Stimulated activated naive CD8-positive, alpha-beta T cell treated with anti-CD3 and anti-CD28 coated beads, Interleukin-15, Interleukin-2, amounts not matched to agents 100 ng/mL and 50 ng/mL, for 24 hours (primary cell): ENCODE results near the gene SLC30A2.

ENCODE experiments used
- H3K27ac Mint-ChIP-seq: one replicate; pipeline ENCODE4 v1.8.0; 2021; ENCODE audit warnings: mild to moderate bottlenecking, mixed read lengths
- H3K27me3 Mint-ChIP-seq: one replicate; pipeline ENCODE4 v1.8.0; 2021; ENCODE audit warnings: mixed read lengths
- H3K36me3 Mint-ChIP-seq: one replicate; pipeline ENCODE4 v1.8.0; 2021; ENCODE audit warnings: low read depth, mixed read lengths
- H3K4me1 Mint-ChIP-seq: one replicate; pipeline ENCODE4 v1.8.0; 2021; ENCODE audit warnings: low read depth, mixed read lengths
- H3K4me3 Mint-ChIP-seq: one replicate; pipeline ENCODE4 v1.8.0; 2021; ENCODE audit warnings: mild to moderate bottlenecking, mixed read lengths
- H3K9me3 Mint-ChIP-seq: one replicate; pipeline ENCODE4 v1.8.0; 2021; ENCODE audit warnings: mixed read lengths

SLC30A2 gene

GRCh38 chr1:26012864-26013263 is 33.1 kb downstream of the SLC30A2 start:
- Mint-ChIP-seq H3K27ac (no peak overlapping the region), H3K36me3 (no peaks in the 10 kb centered on the region)

GRCh38 chr1:26010825-26011224 is 35.1 kb downstream of the SLC30A2 start:
- H3K27me3 Mint-ChIP-seq = peaks cover 4% of the 10 kb centered on the region
- H3K4me3 Mint-ChIP-seq = no peak overlapping the region
- H3K27ac Mint-ChIP-seq = no peak overlapping the region
- no peaks in the 10 kb centered on the region for H3K36me3 Mint-ChIP-seq
- no peaks in the 10 kb centered on the region for H3K9me3 Mint-ChIP-seq
- H3K4me1 Mint-ChIP-seq = no peaks in the 10 kb centered on the region

More at GRCh38 chr1:26012864-26013263, 33.1 kb downstream of the SLC30A2 start:
- Mint-ChIP-seq H3K27me3 (no peaks in the 10 kb centered on the region), H3K9me3 (no peaks in the 10 kb centered on the region), H3K4me3 (no peak overlapping the region), H3K4me1 (peaks cover 8% of the 10 kb centered on the region)

- Mint-ChIP-seq H3K9me3 (no peaks in the 10 kb centered on the region), H3K27me3 (peaks cover 4% of the 10 kb centered on the region), H3K4me3 (no peak overlapping the region), H3K27ac (no peak overlapping the region), H3K4me1 (no peaks in the 10 kb centered on the region), H3K36me3 (no peaks in the 10 kb centered on the region)
Measured at GRCh38 chr1:26009796-26010447, 36.0 kb downstream of the SLC30A2 start.

- no peaks in the 10 kb centered on the region for H3K36me3 Mint-ChIP-seq
Measured at GRCh38 chr1:26006710-26007109, 39.2 kb downstream of the SLC30A2 start.

DNA sequence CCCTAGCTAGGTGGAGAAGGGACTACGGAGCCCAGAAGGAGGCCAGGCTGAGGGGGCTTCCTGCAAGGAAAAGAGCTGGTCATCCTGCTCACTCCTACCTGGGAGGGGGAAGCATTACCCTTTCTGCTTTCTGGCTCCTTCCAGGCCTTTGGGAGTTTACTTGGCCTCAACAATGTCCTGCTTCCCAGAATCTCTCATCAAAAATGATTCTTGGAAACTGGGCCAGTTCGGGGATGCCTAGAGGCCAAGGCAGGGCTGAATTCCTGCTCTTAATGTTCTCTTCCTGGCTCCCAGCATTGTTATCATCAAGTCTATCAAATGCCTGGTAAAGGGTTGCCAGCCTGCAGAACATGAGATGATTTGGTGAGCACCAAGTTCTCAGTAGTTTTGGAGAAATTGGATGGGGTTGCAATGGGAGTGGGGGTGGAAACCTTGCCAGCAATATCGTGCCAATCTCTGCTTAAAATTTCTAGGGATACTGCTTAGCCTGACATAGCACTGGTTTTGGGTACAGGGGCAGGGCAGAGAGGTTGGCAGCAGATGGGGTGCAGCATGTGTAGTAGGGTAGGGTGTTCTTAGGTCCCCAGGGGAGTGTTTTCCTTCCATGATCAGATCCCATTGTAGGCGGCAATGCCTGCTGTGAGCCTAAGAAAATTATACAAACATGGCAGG is 40.3 kb downstream of the SLC30A2 start:
- Mint-ChIP-seq H3K4me3 (no peak overlapping the region), H3K27ac (no peak overlapping the region), H3K27me3 (peaks cover 4% of the 10 kb centered on the region), H3K9me3 (no peaks in the 10 kb centered on the region), H3K36me3 (no peaks in the 10 kb centered on the region), H3K4me1 (no peaks in the 10 kb centered on the region)

More at GRCh38 chr1:26006710-26007109, 39.2 kb downstream of the SLC30A2 start:
- Mint-ChIP-seq H3K4me3 (no peak overlapping the region), H3K27ac (no peak overlapping the region), H3K4me1 (no peaks in the 10 kb centered on the region), H3K9me3 (no peaks in the 10 kb centered on the region), H3K27me3 (peaks cover 4% of the 10 kb centered on the region)

DNA sequence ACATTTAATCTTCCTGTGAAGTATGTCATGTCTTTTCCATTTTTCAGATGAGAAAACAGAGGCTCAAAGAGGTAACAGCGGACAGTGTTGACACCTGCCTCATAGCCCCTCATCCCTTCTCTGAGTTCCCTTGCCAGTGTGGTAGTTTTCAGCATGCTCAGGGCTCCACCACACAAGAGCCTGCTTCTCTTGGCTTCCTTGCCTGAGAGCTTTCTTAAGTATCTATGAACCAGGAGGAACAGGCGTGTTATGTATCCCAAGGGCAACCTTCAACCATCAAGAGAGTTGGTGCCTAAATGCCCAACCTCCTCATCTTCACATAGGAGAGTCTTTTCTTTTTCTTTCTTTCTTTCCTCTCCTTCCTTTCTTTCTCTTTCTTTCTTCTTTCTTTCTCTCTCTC is 42.2 kb downstream of the SLC30A2 start:
- Mint-ChIP-seq H3K36me3 (no peaks in the 10 kb centered on the region), H3K27me3 (peaks cover 4% of the 10 kb centered on the region), H3K9me3 (no peaks in the 10 kb centered on the region), H3K27ac (no peak overlapping the region), H3K4me3 (no peak overlapping the region), H3K4me1 (peaks cover 2% of the 10 kb centered on the region)

GRCh38 chr1:26003262-26003661 is 42.7 kb downstream of the SLC30A2 start:
- Mint-ChIP-seq H3K36me3 (no peaks in the 10 kb centered on the region), H3K4me1 (peaks cover 7% of the 10 kb centered on the region), H3K9me3 (no peaks in the 10 kb centered on the region), H3K27ac (no peak overlapping the region), H3K27me3 (peaks cover 4% of the 10 kb centered on the region), H3K4me3 (no peak overlapping the region)

GRCh38 chr1:25999041-25999800 is 46.7 kb downstream of the SLC30A2 start:
- H3K4me3 Mint-ChIP-seq = no peak overlapping the region
- H3K4me1 Mint-ChIP-seq = peaks cover 18% of the 10 kb centered on the region
- H3K27me3 Mint-ChIP-seq = no peaks in the 10 kb centered on the region
- no peaks in the 10 kb centered on the region for H3K9me3 Mint-ChIP-seq
- peak overlapping the region; percentile 46 for H3K27ac Mint-ChIP-seq
- H3K36me3 Mint-ChIP-seq = no peaks in the 10 kb centered on the region

- peaks cover 25% of the 10 kb centered on the region for H3K4me1 Mint-ChIP-seq
- H3K9me3 Mint-ChIP-seq = no peaks in the 10 kb centered on the region
- H3K27me3 Mint-ChIP-seq = no peaks in the 10 kb centered on the region
- no peaks in the 10 kb centered on the region for H3K36me3 Mint-ChIP-seq
- peak within 1 kb of the TSS; percentile 94 for H3K4me3 Mint-ChIP-seq
- peak within 1 kb of the TSS; percentile 98 for H3K27ac Mint-ChIP-seq
Measured at GRCh38 chr1:25997828-25998761, 47.8 kb downstream of the SLC30A2 start, which contains the start of gene PAFAH2. PAFAH2 (minus strand) TSS chr1:25998063; CDS start chr1:25990816, 7,247 bp downstream.

DNA sequence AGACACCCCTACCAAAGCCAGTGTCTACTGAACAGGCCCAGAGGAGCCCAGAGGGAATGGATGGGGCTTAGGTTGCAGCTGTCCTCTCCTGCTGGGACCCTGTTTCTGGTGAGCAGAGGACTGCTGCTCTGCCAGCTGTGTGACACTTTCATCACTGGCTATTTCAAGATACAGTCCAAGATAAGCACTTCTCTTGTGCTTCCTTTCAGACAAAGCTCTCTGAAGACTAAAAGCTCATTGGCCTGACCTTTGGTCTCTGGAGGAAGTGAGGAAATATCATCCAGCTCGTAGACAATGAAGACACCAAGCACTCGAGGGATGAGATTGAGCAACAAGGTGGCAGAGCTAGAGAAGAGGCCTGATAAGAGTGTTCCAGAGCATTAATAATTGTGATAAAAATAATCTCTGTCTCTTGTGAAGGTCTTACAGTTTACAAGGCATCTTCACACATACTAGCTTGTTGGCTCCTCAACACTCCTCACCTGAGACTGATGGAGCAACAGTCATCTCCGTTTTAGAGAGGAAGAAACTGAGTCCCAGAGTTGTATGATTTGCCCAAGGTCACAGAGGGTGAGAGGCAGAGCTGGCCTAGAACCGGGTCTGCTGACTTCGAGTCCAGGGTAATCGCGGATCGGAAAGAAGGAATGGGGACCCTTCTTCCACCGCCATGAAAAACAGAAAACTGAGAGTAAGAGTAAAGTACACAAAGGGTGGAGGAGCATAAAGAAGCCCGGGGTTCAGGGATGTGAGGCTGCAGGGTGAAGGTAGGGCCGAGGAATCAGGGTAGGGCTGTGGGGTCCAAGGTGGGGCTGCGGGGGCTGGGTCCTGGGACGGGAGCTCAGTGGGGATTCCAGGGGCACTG is 48.7 kb downstream of the SLC30A2 start:
- no peaks in the 10 kb centered on the region for H3K27me3 Mint-ChIP-seq
- H3K27ac Mint-ChIP-seq = peak overlapping the region; percentile 98
- H3K4me1 Mint-ChIP-seq = peaks cover 34% of the 10 kb centered on the region
- H3K4me3 Mint-ChIP-seq = peak overlapping the region; percentile 94
- no peaks in the 10 kb centered on the region for H3K9me3 Mint-ChIP-seq
- H3K36me3 Mint-ChIP-seq = peaks cover 2% of the 10 kb centered on the region

DNA sequence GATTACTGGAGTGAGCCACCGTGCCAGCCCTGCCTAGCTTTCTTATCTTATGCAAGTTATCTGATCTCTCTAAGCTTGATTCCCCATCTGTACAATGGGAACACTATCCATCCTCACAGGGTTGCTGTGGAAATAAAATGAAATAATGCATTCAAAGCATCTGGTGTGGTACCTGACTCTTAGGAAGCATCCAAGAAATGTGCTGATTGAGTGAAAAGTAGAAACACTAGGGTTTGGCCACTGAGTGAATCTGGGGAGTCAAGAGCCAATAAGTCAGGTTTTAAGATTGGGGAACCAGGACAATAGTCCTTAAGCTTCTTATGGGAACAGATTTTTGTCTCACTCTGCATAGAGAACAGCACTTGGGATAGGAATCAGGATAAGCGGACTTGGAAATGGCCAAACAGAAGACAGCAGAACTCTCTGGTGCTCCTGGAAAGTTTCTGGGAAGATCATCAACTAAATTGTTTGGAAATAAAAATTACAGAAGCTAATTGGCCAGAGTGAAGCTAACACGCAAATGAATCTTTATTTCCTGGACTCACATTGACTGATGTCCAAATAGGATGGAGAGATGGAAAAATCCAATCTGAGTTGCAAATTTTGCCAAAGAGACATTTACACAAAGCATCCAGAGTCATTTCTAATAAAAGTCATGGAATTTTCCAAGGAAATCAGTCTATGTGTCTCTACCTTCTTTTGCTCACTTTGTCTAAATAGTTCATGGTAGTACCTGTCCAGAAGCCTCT is 51.3 kb downstream of the SLC30A2 start:
- peaks cover 3% of the 10 kb centered on the region for H3K36me3 Mint-ChIP-seq
- H3K27ac Mint-ChIP-seq = no peak overlapping the region
- no peaks in the 10 kb centered on the region for H3K27me3 Mint-ChIP-seq
- H3K4me3 Mint-ChIP-seq = no peak overlapping the region
- H3K9me3 Mint-ChIP-seq = no peaks in the 10 kb centered on the region
- peaks cover 54% of the 10 kb centered on the region for H3K4me1 Mint-ChIP-seq

GRCh38 chr1:25993197-25993951 is 52.5 kb downstream of the SLC30A2 start:
- H3K27ac Mint-ChIP-seq = no peak overlapping the region

More at GRCh38 chr1:25993197-25993951, 52.5 kb downstream of the SLC30A2 start:
- no peaks in the 10 kb centered on the region for H3K27me3 Mint-ChIP-seq
- no peak overlapping the region for H3K4me3 Mint-ChIP-seq
- peaks cover 59% of the 10 kb centered on the region for H3K4me1 Mint-ChIP-seq
- H3K36me3 Mint-ChIP-seq = peaks cover 3% of the 10 kb centered on the region
- no peaks in the 10 kb centered on the region for H3K9me3 Mint-ChIP-seq
